T-helper 1 cell treated with Interleukin-12 subunit alpha and Interleukin-12 subunit beta and Interleukin-4 antibody, amounts not matched to agents 30 μg/mL and 1 μg/mL, for 36 hours (primary cell): ENCODE measurements around the gene EDNRA.

ENCODE experiments used
- H3K27ac Mint-ChIP-seq: one replicate; pipeline ENCODE4 v1.8.0; 2021; ENCODE audit warnings: mild to moderate bottlenecking, mixed read lengths
- H3K27me3 Mint-ChIP-seq: one replicate; pipeline ENCODE4 v1.8.0; 2021; ENCODE audit warnings: low read depth, mixed read lengths
- H3K36me3 Mint-ChIP-seq: one replicate; pipeline ENCODE4 v1.8.0; 2021; ENCODE audit warnings: low read depth, mixed read lengths
- H3K4me1 Mint-ChIP-seq: one replicate; pipeline ENCODE4 v1.8.0; 2021; ENCODE audit warnings: low read depth, mixed read lengths
- H3K4me3 Mint-ChIP-seq: one replicate; pipeline ENCODE4 v1.8.0; 2021; ENCODE audit warnings: mild to moderate bottlenecking, moderate library complexity, mixed read lengths
- H3K9me3 Mint-ChIP-seq: one replicate; pipeline ENCODE4 v1.8.0; 2021; ENCODE audit warnings: mixed read lengths

The EDNRA gene

DNA sequence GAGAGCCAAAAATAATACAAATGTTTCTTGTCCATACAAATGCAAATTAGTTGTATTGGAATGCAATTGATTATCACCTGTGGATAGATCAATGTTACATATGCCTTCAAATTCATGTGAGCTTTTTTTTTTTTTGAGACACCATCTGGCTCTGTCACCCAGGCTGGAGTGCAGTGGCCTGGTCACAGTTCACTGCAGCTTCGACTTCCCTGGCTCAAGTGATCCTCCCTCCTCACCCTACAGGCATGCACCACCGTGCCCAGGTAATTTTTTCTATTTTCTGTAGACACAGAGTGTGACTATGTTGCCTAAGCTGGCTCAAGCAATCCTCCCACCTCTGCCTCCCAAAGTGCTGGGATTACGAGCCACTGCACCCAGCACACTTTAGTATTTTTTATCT is 97.7 kb downstream of the EDNRA start:
- H3K4me3 Mint-ChIP-seq: no peak overlapping the region
- H3K4me1 Mint-ChIP-seq: no peaks in the 10 kb centered on the region
- no peak overlapping the region for H3K27ac Mint-ChIP-seq
- no peaks in the 10 kb centered on the region for H3K27me3 Mint-ChIP-seq
- peaks cover 3% of the 10 kb centered on the region for H3K9me3 Mint-ChIP-seq
- no peaks in the 10 kb centered on the region for H3K36me3 Mint-ChIP-seq

DNA sequence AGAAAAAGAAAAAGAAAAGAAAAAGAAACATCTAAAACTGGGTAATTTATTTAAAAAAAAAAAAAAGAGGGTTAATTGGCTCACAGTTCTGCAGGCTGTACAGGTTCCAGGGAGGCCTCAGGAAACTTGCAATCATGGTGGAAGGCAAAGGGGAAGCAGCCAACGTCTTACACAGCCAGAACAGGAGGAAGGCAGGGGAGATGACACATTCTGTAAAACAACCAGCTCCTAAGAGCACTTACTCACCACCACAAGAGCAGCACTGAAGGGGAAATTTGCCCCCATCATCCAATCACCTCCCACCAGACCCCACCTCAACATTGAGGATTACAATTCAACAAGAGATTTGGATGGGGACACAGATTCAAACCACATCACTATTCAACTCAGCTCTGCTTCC is 99.5 kb downstream of the EDNRA start:
- Mint-ChIP-seq H3K4me3 (no peak overlapping the region), H3K9me3 (peaks cover 3% of the 10 kb centered on the region), H3K4me1 (no peaks in the 10 kb centered on the region), H3K27ac (no peak overlapping the region), H3K36me3 (no peaks in the 10 kb centered on the region), H3K27me3 (peaks cover 6% of the 10 kb centered on the region)

DNA sequence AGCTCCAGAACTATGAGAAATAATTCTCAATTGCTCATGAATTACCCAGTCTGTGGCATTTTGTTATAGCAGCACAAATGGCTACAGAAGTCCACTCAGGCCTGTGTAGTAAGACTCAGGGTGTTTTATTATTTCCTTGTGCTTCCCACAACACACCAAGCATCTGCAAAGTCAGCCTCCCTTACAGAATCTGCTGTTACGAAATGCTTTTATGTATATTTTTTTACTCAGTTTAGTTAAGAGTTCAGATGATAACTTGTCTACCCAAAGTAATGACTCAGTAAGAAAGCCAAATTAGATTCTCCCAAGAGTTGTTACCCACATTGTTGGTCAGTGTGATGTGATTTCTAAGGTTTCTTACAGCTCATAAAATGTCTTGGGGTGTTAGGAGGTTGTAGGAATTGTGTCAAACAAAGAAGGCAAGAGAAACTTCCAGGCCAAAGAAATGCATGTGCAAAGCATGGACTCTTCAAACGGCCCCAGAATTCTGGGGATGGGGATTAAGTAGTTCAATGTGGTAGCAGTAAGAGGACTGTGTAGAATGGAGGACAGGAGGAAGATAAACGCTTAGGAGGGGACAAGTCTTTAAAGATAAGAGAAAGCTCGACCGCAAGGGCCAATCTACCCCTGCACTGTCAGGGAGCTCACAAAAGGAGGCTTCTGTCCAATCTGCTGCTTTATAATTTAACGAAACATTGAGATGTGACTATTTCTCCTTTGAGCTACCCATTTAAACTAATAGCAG is 100.9 kb downstream of the EDNRA start:
- H3K4me3 Mint-ChIP-seq: no peak overlapping the region

DNA sequence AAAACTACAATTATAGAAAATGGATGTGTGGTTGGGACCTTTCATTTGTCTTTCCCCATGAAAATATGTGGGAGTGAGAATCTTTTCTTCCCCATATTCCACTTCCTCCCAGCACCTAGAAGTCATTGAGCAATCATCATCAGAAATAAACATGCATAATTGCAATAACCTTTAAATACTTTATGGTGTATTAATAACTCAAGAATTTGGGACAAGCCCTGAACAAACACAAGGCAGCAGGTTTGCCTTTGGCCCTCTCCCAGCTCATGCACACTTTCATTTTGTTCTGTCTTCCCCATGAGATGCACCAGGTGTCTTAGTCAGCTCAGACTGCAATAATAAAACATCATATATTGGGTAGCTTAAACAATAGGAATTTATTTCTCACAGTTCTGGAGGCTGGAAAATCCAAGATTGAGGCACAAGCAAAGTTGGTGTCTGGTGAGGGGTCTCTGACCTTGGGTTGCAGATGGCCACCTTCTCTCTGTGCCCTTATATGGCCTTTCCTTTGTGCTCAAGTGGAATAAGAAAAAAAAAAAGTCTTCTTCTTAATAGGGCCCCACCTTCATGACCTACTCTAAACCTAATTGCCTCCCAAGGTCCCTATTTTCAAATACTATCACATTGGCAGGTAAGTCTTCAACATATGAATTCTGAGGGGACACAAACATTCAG is 101.6 kb downstream of the EDNRA start:
- Mint-ChIP-seq H3K4me1 (no peaks in the 10 kb centered on the region), H3K27ac (no peak overlapping the region), H3K27me3 (peaks cover 8% of the 10 kb centered on the region), H3K4me3 (no peak overlapping the region), H3K9me3 (peaks cover 3% of the 10 kb centered on the region), H3K36me3 (no peaks in the 10 kb centered on the region)

More for the DNA sequence above, 100.9 kb downstream of the EDNRA start:
- Mint-ChIP-seq H3K4me1 (no peaks in the 10 kb centered on the region), H3K27ac (no peak overlapping the region), H3K9me3 (peaks cover 3% of the 10 kb centered on the region), H3K36me3 (no peaks in the 10 kb centered on the region), H3K27me3 (peaks cover 8% of the 10 kb centered on the region)

DNA sequence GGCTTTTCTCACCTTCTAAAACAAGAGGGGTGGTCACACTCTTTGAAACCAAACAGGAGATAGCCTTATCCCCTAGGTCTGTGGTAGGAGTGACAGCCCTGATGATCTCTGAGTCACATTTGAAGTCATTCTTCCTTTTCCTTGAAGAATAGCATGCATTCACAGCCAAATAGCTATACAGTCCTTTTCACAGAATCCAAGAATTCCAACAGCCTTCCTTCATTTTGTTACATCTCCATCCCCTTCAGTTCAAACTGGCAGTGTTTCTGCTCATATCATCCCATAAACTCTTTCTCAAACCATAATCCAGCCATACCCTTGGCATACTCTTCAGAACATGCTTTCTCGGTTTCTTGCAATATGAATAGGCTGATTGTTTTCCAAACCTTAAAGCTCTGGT is 103.0 kb downstream of the EDNRA start:
- Mint-ChIP-seq H3K9me3 (peaks cover 3% of the 10 kb centered on the region), H3K36me3 (no peaks in the 10 kb centered on the region), H3K27me3 (peaks cover 12% of the 10 kb centered on the region), H3K4me3 (no peak overlapping the region), H3K4me1 (no peaks in the 10 kb centered on the region), H3K27ac (no peak overlapping the region)

DNA sequence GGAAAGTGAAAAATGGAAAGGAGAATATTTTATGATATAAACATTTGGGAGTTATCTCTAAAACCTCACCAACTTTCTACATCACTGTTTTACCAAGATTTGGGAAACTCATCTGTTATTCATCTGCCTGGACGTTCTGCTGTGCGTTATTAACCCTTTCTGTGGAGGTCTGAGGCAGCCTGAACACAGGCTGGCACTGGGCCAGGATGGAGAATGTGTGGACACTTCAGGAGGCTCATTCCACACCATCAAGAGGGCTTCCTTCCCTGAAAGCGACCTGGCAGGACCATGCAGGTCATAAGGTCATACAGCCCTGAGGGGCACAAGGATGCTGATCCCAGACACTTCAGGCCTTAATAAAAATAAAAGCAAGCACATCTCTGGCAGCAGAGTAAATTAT is 105.1 kb downstream of the EDNRA start:
- Mint-ChIP-seq H3K9me3 (no peaks in the 10 kb centered on the region), H3K4me3 (no peak overlapping the region), H3K27ac (no peak overlapping the region), H3K4me1 (no peaks in the 10 kb centered on the region), H3K36me3 (no peaks in the 10 kb centered on the region), H3K27me3 (peaks cover 16% of the 10 kb centered on the region)

DNA sequence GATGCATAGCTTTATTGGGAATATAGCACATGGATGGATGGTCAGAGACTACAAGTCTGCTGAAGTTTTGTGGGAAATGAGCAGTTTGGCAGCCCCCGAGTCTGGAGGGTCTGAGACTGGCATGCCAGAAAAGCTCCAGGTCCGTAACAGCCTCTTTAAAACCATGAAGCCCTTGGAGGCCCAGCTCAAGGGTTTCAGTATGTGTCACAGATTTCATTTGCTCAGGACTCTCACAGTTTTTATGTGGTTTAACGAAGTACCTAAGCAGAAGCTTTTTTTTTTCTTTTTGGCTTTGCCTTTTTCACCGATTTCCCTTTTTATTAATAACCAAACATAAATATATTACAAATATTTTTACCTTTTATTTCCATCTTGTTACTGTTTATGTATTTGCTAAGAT is 105.7 kb downstream of the EDNRA start:
- no peaks in the 10 kb centered on the region for H3K4me1 Mint-ChIP-seq
- H3K4me3 Mint-ChIP-seq: no peak overlapping the region
- no peak overlapping the region for H3K27ac Mint-ChIP-seq
- H3K9me3 Mint-ChIP-seq: no peaks in the 10 kb centered on the region
- no peaks in the 10 kb centered on the region for H3K36me3 Mint-ChIP-seq
- peaks cover 16% of the 10 kb centered on the region for H3K27me3 Mint-ChIP-seq

DNA sequence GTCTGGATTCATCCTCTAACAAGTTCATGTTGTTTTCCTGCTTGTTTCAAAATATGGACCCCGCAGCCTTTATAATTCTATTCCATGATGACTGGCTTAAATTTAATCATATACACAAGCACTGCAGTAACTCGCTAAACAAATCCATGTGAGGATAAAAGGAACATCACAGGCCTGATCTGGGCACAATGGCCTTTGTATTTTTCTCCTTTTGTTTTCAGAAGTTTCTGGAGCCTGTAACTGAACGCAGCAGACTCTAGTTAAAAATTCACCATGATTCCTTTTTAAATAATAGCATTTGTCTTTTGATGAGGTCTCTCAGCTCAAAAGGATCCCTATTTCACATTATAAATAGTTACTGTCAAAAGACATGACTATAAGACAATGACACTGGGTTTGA is 106.1 kb downstream of the EDNRA start:
- Mint-ChIP-seq H3K9me3 (no peaks in the 10 kb centered on the region), H3K27me3 (peaks cover 16% of the 10 kb centered on the region), H3K36me3 (no peaks in the 10 kb centered on the region), H3K4me3 (no peak overlapping the region), H3K4me1 (no peaks in the 10 kb centered on the region), H3K27ac (no peak overlapping the region)

DNA sequence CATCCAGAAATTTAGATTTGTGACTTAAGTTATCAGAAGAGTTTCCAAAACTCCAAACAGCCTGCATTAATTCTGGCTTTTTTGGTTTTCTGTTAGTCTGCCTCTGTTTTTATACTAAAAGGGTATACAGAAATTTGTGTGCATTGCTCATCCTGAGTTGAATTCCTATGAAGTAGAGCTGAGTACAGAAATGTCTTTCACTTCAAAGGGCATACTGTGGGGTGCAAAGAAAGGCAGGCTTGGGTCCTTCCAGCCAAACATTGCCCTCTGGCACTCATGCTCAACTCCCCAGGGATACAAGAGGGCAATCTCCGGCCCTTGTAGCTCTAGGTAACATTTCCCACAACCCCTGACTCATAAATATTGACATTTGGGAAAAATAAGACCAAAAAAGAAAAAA is 108.7 kb downstream of the EDNRA start:
- H3K9me3 Mint-ChIP-seq: no peaks in the 10 kb centered on the region
- no peak overlapping the region for H3K27ac Mint-ChIP-seq
- H3K27me3 Mint-ChIP-seq: peaks cover 15% of the 10 kb centered on the region

DNA sequence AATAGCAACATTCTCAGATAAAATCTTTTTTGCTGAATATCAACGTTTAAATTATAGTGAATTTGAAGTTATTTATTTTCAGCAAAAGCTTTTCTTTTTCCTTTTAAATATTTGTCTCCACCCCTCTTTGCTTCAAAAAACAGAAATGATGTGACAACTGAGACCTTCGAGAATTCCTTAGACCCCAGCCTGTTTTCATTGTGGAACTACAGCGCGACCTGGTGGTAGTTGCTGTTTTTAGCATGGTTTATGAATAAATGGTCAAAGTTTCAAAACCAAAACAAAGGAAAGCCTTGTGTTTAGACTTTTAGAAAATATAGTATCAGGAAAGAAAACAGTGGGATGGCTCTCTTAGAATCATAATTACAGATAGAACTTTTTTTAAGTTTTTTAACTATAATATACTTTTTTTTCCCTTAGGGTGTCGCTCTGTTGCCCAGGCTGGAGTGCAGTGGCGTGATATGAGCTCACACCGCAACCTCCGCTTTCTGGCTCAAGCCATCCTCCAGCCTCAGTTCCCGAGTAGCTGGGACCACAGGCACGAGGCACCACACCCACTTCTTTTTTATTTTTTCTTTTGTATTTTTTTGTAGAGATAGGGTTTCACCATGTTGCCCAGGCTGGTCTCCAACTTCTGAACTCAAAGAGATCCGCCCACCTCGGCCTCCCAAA is 109.5 kb downstream of the EDNRA start:
- Mint-ChIP-seq H3K9me3 (no peaks in the 10 kb centered on the region), H3K4me1 (no peaks in the 10 kb centered on the region), H3K36me3 (no peaks in the 10 kb centered on the region), H3K27ac (no peak overlapping the region), H3K4me3 (no peak overlapping the region), H3K27me3 (peaks cover 10% of the 10 kb centered on the region)

More for the DNA sequence above, 108.7 kb downstream of the EDNRA start:
- H3K4me1 Mint-ChIP-seq: no peaks in the 10 kb centered on the region
- no peak overlapping the region for H3K4me3 Mint-ChIP-seq
- H3K36me3 Mint-ChIP-seq: no peaks in the 10 kb centered on the region

DNA sequence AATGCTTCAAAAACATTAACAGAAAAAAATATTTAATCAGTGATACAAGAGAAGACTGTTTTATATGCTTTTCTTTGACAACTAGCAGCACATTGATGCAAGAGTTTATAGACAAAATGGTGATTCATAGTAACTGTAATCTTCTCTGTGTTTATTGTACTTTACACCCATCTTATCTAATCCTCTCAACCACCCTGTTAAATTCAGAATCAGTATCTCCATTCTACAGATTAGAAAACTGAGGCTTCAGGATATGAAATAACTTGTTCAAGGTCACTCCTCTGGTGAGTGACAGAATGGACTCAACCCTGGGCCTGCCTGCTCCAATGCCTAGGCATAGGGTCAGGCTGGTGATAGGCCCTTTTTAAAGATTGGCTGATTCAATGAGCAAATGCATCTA is 110.2 kb downstream of the EDNRA start:
- Mint-ChIP-seq H3K4me1 (no peaks in the 10 kb centered on the region), H3K9me3 (no peaks in the 10 kb centered on the region), H3K36me3 (no peaks in the 10 kb centered on the region), H3K27me3 (peaks cover 8% of the 10 kb centered on the region), H3K27ac (no peak overlapping the region), H3K4me3 (no peak overlapping the region)

DNA sequence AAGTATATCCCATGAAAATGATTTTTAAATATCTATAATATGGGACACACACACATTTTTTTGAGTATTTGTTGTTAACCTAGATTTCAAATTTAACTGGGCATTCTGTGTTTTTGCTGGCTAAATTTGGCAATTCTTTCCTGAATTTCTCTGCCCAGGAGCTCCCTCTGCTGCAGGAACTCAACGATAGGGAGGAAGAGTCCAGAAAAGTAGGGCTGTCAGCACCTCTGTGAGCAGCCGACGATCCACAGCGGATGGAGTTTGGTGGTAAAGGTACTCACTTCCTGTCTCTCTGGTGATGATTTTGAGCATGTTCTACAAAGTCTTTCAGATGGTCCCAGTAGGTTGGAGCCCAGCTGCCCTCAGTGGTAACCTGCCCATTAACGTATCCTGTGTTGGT is 113.2 kb downstream of the EDNRA start:
- Mint-ChIP-seq H3K27me3 (peaks cover 4% of the 10 kb centered on the region), H3K4me3 (no peak overlapping the region), H3K4me1 (no peaks in the 10 kb centered on the region), H3K9me3 (no peaks in the 10 kb centered on the region), H3K27ac (no peak overlapping the region), H3K36me3 (no peaks in the 10 kb centered on the region)
